ENCODE measurements around the gene AARSD1. TPM values are rescaled to one million over a fixed set of nuclear protein-coding genes. Genes with fewer than 3 reads are reported as not detected.

Gene AARSD1
- total and polyA plus RNA-seq, 2 donors (not counting 3 experiments of a cell fraction or from before 2014, with no cell fraction given) = 42.8 to 53.2 TPM

DNA sequence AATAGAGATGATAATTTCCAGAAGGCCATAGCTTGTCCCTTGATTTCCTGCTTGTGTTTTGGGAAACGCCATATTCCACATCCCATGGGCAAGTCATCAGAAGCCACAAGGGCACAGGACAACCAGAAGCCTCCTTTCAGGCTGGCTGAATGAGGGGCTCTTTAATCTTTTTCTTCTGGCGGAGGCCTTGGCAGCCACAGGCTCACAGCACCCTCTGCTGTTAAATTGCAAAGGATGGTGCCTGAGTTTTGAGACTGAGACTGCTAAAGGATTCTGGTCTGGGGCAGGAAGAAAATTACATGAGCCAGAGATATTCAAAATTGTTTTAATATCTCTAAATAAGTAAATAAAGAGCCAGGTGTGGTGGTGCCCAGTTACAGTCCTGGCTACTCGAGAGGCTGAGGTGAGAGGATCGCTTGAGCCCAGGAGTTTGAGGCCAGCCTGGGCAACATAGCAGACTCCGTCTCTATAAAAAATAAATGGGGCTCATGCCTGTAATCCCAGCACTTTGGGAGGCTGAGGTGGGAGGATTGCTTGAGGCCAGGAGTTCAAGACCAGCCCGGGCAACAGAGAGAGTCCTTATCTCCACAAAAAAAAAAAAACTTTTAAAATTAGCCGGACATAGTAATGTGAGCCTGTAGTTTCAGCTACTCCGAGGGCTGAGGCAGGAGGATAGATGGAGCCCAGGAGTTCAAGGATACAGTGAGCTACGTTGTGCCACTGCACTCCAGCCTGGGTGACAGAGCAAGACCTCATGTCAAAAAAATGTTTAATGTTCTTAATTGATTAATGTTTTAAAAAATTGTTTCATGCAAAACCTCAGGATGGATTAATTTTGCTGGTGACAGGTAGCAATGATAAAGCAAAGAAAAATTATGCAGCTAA lies 26.3 kb downstream of the AARSD1 start:
- Histone ChIP-seq H3K79me2 (ENCODE audit: control insufficient read depth, insufficient read depth, low read length) (no peaks in the 10 kb centered on the region), H3K27ac (ENCODE audit: insufficient read depth, low read depth, low read length) (no peak overlapping the region), H3K4me3 (replicated peaks in 1 of 3; ENCODE audit: insufficient read depth in 1 of 3, low read depth in 1 of 3, low read length in 3 of 3) (no peak overlapping the region), H3K9ac (replicated peaks; ENCODE audit: extremely low read depth, insufficient read depth, low read length) (no peak overlapping the region), H2AFZ (ENCODE audit: low read depth, low read length) (no peak overlapping the region), H3K36me3 (ENCODE audit: control insufficient read depth in 2 of 2, extremely low read depth in 1 of 2, insufficient read depth in 2 of 2, low read length in 2 of 2) (no peaks in the 10 kb centered on the region), H3K4me1 (ENCODE audit: control insufficient read depth, extremely low read depth, insufficient read depth, low read length) (no peaks in the 10 kb centered on the region), H3K9me1 (replicated peaks; ENCODE audit: control insufficient read depth, extremely low read depth, insufficient read depth, low read length) (no peaks in the 10 kb centered on the region), H3K27me3 (ENCODE audit: control insufficient read depth in 2 of 2, insufficient read depth in 2 of 2, low read length in 2 of 2) (peaks cover 0 to 2% of the 10 kb centered on the region in 2 experiments), H4K20me1 (replicated peaks; ENCODE audit: control insufficient read depth, extremely low read depth, insufficient read depth, low read length) (no peaks in the 10 kb centered on the region), H3K9me3 (replicated peaks; ENCODE audit: control insufficient read depth, insufficient read depth, low read length) (no peaks in the 10 kb centered on the region), H3K4me2 (ENCODE audit: insufficient read depth, low read length) (no peak overlapping the region)
- dilution Hi-C loops (cut with MboI; ENCODE audit: extremely low pct_ligation_motif_present, low sequenced_read_pairs) (no loop called here), intact Hi-C loops (cut with micrococcal nuclease) (loop anchor here (1.0 to 5.0 kb wide), 5 partner anchors 56 to 361 kb away; partner anchors contain the start of genes BECN1 and PSMC3IP)
- TF ChIP-seq MYC (IDR thresholded peaks at IDR 0.05; ENCODE audit: low read depth, low read length) = no peak
- TF ChIP-seq, protein P1, sequence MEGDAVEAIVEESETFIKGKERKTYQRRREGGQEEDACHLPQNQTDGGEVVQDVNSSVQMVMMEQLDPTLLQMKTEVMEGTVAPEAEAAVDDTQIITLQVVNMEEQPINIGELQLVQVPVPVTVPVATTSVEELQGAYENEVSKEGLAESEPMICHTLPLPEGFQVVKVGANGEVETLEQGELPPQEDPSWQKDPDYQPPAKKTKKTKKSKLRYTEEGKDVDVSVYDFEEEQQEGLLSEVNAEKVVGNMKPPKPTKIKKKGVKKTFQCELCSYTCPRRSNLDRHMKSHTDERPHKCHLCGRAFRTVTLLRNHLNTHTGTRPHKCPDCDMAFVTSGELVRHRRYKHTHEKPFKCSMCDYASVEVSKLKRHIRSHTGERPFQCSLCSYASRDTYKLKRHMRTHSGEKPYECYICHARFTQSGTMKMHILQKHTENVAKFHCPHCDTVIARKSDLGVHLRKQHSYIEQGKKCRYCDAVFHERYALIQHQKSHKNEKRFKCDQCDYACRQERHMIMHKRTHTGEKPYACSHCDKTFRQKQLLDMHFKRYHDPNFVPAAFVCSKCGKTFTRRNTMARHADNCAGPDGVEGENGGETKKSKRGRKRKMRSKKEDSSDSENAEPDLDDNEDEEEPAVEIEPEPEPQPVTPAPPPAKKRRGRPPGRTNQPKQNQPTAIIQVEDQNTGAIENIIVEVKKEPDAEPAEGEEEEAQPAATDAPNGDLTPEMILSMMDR (IDR thresholded peaks at IDR 0.05; ENCODE audit: extremely low read depth in 1 of 2, insufficient read depth in 1 of 2, low read depth in 1 of 2, low read length in 2 of 2) = peak; percentile 62 to 69
- FAIRE-seq (peak; percentile 87), DNase-seq (ENCODE audit: low read depth, low spot score) (peak; percentile 65)
- BruUV-seq (replicated peaks) = no TSS peak
- ChIA-PET CTCF (interaction anchor here (0.7 to 9.1 kb wide), 7 partner anchors 9 to 361 kb away, joined by 3 to 122 read pairs (median 3); partner anchors contain the start of genes AOC2 and PSMC3IP), POLR2A (no interaction called here)

DNA sequence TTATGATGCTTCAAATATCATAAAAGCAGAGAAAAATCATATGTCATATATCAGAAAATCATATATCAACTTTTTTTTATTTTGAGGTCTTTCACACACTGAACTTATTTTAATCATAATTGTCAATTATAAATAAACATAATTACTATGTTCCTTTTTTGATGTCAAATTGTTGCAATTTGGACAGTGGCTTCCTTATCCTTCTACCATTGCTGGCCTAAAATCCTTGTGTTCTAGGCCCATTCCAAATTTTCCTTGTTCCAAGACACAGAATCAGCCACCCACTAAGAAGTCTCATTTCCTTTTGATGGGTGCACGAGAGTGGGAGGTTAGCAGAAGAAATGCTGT lies 34.8 kb downstream of the AARSD1 start:
- H3K36me3 ChIP-seq (ENCODE audit: control insufficient read depth in 2 of 2, extremely low read depth in 1 of 2, insufficient read depth in 2 of 2, low read length in 2 of 2) = no peaks in the 10 kb centered on the region
- no peaks in the 10 kb centered on the region for H3K9me3 ChIP-seq (replicated peaks; ENCODE audit: control insufficient read depth, insufficient read depth, low read length)
- ChIA-PET CTCF (interaction anchor here (0.6 to 4.3 kb wide), 29 partner anchors 9 to 351 kb away, joined by 3 to 132 read pairs (median 6); partner anchors contain the start of genes AOC2, AOC3, BECN1 and PSMC3IP), POLR2A (interaction anchor here (1.0 kb wide), 1 partner anchor 84 kb away, joined by 3 read pairs; no protein-coding TSS in a partner anchor)
- no peaks in the 10 kb centered on the region for H3K9me1 ChIP-seq (replicated peaks; ENCODE audit: control insufficient read depth, extremely low read depth, insufficient read depth, low read length)
- H3K4me3 ChIP-seq (replicated peaks in 1 of 3; ENCODE audit: insufficient read depth in 1 of 3, low read depth in 1 of 3, low read length in 3 of 3) = no peak overlapping the region
- FAIRE-seq = no peak
- no peak overlapping the region for H3K9ac ChIP-seq (replicated peaks; ENCODE audit: extremely low read depth, insufficient read depth, low read length)
- H4K20me1 ChIP-seq (replicated peaks; ENCODE audit: control insufficient read depth, extremely low read depth, insufficient read depth, low read length) = no peaks in the 10 kb centered on the region
- no peak overlapping the region for H2AFZ ChIP-seq (ENCODE audit: low read depth, low read length)
- no peak overlapping the region for H3K4me2 ChIP-seq (ENCODE audit: insufficient read depth, low read length)
- BruUV-seq (replicated peaks) = no TSS peak
- DNase-seq (ENCODE audit: low read depth, low spot score) = no peak
- dilution Hi-C loops (cut with MboI; ENCODE audit: extremely low pct_ligation_motif_present, low sequenced_read_pairs) = no loop called here
- H3K4me1 ChIP-seq (ENCODE audit: control insufficient read depth, extremely low read depth, insufficient read depth, low read length) = peaks cover 9% of the 10 kb centered on the region
- TF ChIP-seq POLR2AphosphoS5 (IDR thresholded peaks at IDR 0.05; ENCODE audit: insufficient read depth, low read depth, low read length) (no peak), MYC (IDR thresholded peaks at IDR 0.05; ENCODE audit: low read depth, low read length) (no peak), EZH2 (IDR thresholded peaks at IDR 0.05; ENCODE audit: borderline replicate concordance, low read depth, low read length, severe bottlenecking) (no peak), JUN (IDR thresholded peaks at IDR 0.05; ENCODE audit: borderline replicate concordance, insufficient read depth, insufficient read length, low read depth) (no peak), FOS (IDR thresholded peaks at IDR 0.05; ENCODE audit: borderline replicate concordance, insufficient read depth, low read length) (no peak)
- TF ChIP-seq, protein P1 (IDR thresholded peaks at IDR 0.05; ENCODE audit: extremely low read depth in 1 of 2, insufficient read depth in 1 of 2, low read depth in 1 of 2, low read length in 2 of 2) = no peak
- H3K27me3 ChIP-seq (ENCODE audit: control insufficient read depth in 2 of 2, insufficient read depth in 2 of 2, low read length in 2 of 2) = peaks cover 0 to 3% of the 10 kb centered on the region in 2 experiments
- H3K79me2 ChIP-seq (ENCODE audit: control insufficient read depth, insufficient read depth, low read length) = no peaks in the 10 kb centered on the region
- intact Hi-C loops (cut with micrococcal nuclease) = loop anchor here (1.0 to 2.0 kb wide), 3 partner anchors 35 to 209 kb away; no protein-coding TSS in a partner anchor
- no peak overlapping the region for H3K27ac ChIP-seq (ENCODE audit: insufficient read depth, low read depth, low read length)

All from endothelial cell of umbilical vein (primary cell).